Measurements from ENCODE around the gene FAM234B. TPM values are rescaled to one million over a fixed set of nuclear protein-coding genes. Genes with fewer than 3 reads are reported as not detected.

Gene FAM234B
- total RNA-seq, 4 donors from 2014 or later: 24.0 to 32.3 (median 27.8) TPM

DNA sequence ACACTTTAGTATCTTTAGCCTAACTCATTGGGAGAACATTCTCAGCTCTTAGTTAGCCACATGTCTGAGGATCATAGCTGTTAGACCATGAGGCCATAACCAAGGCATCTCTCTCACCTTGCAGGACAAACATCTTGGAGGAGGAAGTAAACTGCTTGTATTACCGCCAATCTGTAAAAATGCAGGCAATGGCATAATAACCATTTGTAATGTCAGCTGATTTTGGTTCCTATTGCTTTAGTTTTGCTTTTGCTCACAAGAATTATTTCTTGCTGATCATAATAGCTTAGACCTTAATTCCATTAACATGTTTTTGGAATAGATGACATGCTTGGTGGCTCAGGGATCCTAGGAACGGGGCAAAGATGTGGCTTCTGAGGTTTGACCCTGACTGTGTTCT lies 75.6 kb downstream of the FAM234B start:
- Histone ChIP-seq H3K4me3 (no peak overlapping the region), H3K4me1 (peaks cover 16% of the 10 kb centered on the region), H3K27ac (no peak overlapping the region), H3K27me3 (no peaks in the 10 kb centered on the region), H3K9me3 (no peaks in the 10 kb centered on the region), H3K36me3 (no peaks in the 10 kb centered on the region)
- TF ChIP-seq, protein P1, sequence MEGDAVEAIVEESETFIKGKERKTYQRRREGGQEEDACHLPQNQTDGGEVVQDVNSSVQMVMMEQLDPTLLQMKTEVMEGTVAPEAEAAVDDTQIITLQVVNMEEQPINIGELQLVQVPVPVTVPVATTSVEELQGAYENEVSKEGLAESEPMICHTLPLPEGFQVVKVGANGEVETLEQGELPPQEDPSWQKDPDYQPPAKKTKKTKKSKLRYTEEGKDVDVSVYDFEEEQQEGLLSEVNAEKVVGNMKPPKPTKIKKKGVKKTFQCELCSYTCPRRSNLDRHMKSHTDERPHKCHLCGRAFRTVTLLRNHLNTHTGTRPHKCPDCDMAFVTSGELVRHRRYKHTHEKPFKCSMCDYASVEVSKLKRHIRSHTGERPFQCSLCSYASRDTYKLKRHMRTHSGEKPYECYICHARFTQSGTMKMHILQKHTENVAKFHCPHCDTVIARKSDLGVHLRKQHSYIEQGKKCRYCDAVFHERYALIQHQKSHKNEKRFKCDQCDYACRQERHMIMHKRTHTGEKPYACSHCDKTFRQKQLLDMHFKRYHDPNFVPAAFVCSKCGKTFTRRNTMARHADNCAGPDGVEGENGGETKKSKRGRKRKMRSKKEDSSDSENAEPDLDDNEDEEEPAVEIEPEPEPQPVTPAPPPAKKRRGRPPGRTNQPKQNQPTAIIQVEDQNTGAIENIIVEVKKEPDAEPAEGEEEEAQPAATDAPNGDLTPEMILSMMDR (IDR thresholded peaks at IDR 0.05): no peak
- TF ChIP-seq POLR2AphosphoS5 (IDR thresholded peaks at IDR 0.05) (no peak), POLR2A (IDR thresholded peaks at IDR 0.05) (no peak), EP300 (IDR thresholded peaks at IDR 0.05) (no peak)
- DNase-seq (ENCODE audit: low spot score in 2 of 2): no peak
- WGBS: 93% methylated on average over 2 of the region's 2 CpGs

DNA sequence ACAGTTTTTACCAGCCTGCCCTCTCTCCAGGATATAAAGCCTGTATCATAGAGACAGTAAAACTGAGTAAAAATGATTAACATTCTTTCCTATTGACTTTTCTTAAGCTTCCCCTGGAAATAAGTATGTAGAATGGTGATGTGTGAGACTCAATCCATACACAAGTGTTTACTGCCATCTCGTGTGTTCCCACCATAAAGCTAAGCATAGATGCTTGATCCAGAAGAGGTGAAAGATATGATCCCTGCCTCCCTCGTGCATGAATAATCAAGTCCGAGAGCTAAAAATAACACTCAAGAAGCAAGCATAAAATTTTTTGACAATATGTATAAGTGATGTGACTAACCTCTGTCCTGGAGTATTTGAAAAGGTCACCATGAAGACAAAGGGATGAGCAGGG lies 76.2 kb downstream of the FAM234B start:
- Histone ChIP-seq H3K4me1 (peaks cover 13% of the 10 kb centered on the region), H3K9me3 (no peaks in the 10 kb centered on the region), H3K4me3 (no peak overlapping the region), H3K27ac (no peak overlapping the region), H3K27me3 (no peaks in the 10 kb centered on the region), H3K36me3 (no peaks in the 10 kb centered on the region)
- DNase-seq (ENCODE audit: low spot score in 2 of 2): no peak
- 85% methylated on average over 3 of the region's 3 CpGs for WGBS
- TF ChIP-seq POLR2AphosphoS5 (IDR thresholded peaks at IDR 0.05) (no peak), EP300 (IDR thresholded peaks at IDR 0.05) (no peak), POLR2A (IDR thresholded peaks at IDR 0.05) (no peak)
- TF ChIP-seq, protein P1 (IDR thresholded peaks at IDR 0.05): no peak

DNA sequence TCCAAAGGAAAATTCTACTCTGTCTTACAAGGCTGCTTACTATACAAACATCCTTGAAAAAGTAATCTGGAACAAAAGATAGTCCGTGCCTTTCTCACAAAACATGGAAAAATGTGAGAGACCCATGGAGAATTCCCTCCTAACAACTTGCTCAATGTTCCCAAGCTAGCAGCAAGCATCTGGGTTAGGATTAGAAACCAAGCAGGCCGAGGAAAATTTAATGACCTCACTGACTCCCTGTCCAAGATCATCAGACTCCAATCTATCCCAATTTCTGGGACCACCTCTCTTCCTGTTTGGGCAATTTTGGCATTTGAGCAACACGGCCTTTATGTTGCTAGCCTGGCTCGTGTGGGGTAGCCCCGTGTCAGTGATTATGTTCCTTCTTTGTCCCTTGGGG lies 77.4 kb downstream of the FAM234B start:
- no peak overlapping the region for H3K4me3 ChIP-seq
- 86% methylated on average over 5 of the region's 5 CpGs for WGBS
- no peak overlapping the region for H3K27ac ChIP-seq
- no peaks in the 10 kb centered on the region for H3K36me3 ChIP-seq
- no peak for DNase-seq (ENCODE audit: low spot score in 2 of 2)
- no peaks in the 10 kb centered on the region for H3K9me3 ChIP-seq
- peaks cover 13% of the 10 kb centered on the region for H3K4me1 ChIP-seq
- H3K27me3 ChIP-seq: no peaks in the 10 kb centered on the region
- no peak for TF ChIP-seq POLR2AphosphoS5 (IDR thresholded peaks at IDR 0.05)

DNA sequence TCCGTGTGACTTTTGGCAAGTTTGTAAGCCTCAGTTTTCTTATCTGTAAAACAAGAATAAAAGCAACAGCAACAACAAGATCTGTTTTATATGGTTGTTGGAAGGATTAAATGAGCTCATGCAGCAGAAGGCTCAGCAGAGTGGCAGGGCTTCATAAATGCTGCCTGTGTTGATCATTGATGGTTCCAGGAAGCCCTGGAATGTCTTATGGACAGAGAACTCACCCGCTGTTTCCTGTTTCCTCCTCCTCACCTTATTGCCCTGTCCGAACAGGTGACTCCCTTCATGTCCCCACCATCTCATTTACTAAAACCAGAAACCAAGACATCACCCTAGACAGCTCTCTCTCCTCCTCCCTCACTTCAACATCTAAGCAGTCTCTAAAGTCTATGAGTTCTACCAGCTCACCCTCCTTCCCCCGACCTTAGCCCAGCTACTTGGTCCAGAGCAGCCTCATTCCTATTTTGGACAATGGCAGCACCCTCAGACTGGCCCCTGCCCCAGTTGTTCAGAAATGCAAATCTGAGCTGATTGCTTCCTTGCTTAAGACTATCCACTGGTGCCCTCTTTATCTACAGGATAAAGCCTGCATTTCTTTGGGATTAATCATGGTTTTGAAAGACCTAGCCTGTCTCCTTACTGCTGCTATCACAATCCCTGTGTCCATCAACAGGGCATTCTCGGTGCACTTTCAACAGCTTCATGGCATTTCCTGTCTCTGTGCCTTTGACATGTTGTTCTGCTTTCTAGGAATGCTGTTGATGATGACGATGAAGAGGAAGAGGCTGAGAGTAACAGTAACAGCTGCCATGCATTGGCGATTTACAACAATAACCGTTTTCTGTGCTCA lies 80.7 kb downstream of the FAM234B start:
- H3K4me1 ChIP-seq: no peaks in the 10 kb centered on the region
- H3K27ac ChIP-seq: no peak overlapping the region
- no peak overlapping the region for H3K4me3 ChIP-seq
- H3K9me3 ChIP-seq: no peaks in the 10 kb centered on the region
- no peaks in the 10 kb centered on the region for H3K27me3 ChIP-seq
- no peak for TF ChIP-seq EP300 (IDR thresholded peaks at IDR 0.05)
- TF ChIP-seq POLR2A (IDR thresholded peaks at IDR 0.05): no peak
- TF ChIP-seq POLR2AphosphoS5 (IDR thresholded peaks at IDR 0.05): no peak
- TF ChIP-seq, protein P1 (IDR thresholded peaks at IDR 0.05): no peak
- no peaks in the 10 kb centered on the region for H3K36me3 ChIP-seq
- WGBS: 87% methylated on average over 8 of the region's 8 CpGs
- DNase-seq (ENCODE audit: low spot score in 2 of 2): no peak

DNA sequence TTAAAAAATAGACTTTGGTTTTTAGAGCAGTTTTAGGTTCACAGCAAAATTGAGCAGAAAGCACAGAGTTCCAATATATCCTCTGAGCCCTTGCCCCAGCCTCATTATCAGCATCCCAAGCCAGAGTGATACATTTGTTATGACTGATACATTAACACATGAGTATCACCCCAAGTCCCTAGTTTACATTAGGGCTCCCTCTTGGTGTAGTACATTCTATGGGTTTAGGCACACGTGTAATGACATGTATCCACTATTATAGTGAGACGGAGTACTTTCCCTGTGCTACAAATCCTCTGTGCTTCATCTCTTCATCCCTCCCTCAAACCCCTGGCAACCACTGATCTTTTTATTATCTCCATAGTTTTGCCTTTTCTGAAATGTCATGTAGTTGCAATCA lies 81.8 kb downstream of the FAM234B start:
- Histone ChIP-seq H3K9me3 (no peaks in the 10 kb centered on the region), H3K27me3 (no peaks in the 10 kb centered on the region), H3K4me1 (no peaks in the 10 kb centered on the region), H3K4me3 (no peak overlapping the region), H3K27ac (no peak overlapping the region), H3K36me3 (no peaks in the 10 kb centered on the region)
- DNase-seq (ENCODE audit: low spot score in 2 of 2): no peak
- TF ChIP-seq, protein P1 (IDR thresholded peaks at IDR 0.05): no peak
- TF ChIP-seq POLR2AphosphoS5 (IDR thresholded peaks at IDR 0.05) (no peak), EP300 (IDR thresholded peaks at IDR 0.05) (no peak)
- 75% methylated on average over 2 of the region's 2 CpGs for WGBS
